NT2/D1 (cell line): Measurements from ENCODE around the gene COL23A1.

Source experiments
- DNase-seq: peaks from one replicate; pipeline ENCODE4 v3.0.0-alpha.2; 2011; ENCODE audit warnings: low read depth, low spot score
- H3K27me3 ChIP-seq: 2 replicates; pipeline ENCODE4 v1.6.0; 2011; ENCODE audit warnings: mild to moderate bottlenecking; ENCODE audit not compliant: insufficient read length, insufficient read depth
- H3K36me3 ChIP-seq: 2 replicates; pipeline ENCODE4 v1.6.1; 2011; ENCODE audit warnings: mild to moderate bottlenecking, low read length, mixed read lengths; ENCODE audit not compliant: insufficient read depth, insufficient read length
- H3K4me1 ChIP-seq: 2 replicates; pipeline ENCODE4 v1.5.1; 2011; ENCODE audit not compliant: insufficient read depth, insufficient read length
- H3K4me3 ChIP-seq: 2 replicates; pipeline ENCODE4 v1.5.1; 2011; ENCODE audit warnings: low read depth; ENCODE audit not compliant: insufficient read length
- H3K9ac ChIP-seq: 2 replicates; pipeline ENCODE4 v1.6.0; 2011; ENCODE audit warnings: low read depth; ENCODE audit not compliant: insufficient read length
- H3K9me3 ChIP-seq: 2 replicates; pipeline ENCODE4 v1.5.1; 2011; ENCODE audit warnings: mild to moderate bottlenecking, low read length; ENCODE audit not compliant: insufficient read depth
- SUZ12 ChIP-seq: IDR thresholded peaks from 2 replicates; pipeline ENCODE4 v1.6.1; 2011; ENCODE audit not compliant: insufficient read length, insufficient read depth; ENCODE audit errors: extremely low read depth
- YY1 ChIP-seq: IDR thresholded peaks from 2 replicates; pipeline ENCODE4 v1.6.1; 2011; ENCODE audit not compliant: insufficient read length, insufficient read depth
- ZNF274 ChIP-seq: IDR thresholded peaks from 2 replicates; pipeline ENCODE4 v1.6.1; 2011; ENCODE audit warnings: mild to moderate bottlenecking, low read depth, low read length

The COL23A1 gene

GRCh38 chr5:178216088-178216534 lies 374.1 kb downstream of the COL23A1 start:
- H3K9ac ChIP-seq = no peak overlapping the region
- H3K27me3 ChIP-seq = no peaks in the 10 kb centered on the region
- no peaks in the 10 kb centered on the region for H3K9me3 ChIP-seq
- no peak for DNase-seq
- TF ChIP-seq SUZ12 (no peak), YY1 (no peak), ZNF274 (no peak)
- no peak overlapping the region for H3K4me3 ChIP-seq
- H3K4me1 ChIP-seq = no peaks in the 10 kb centered on the region
- peaks cover 61% of the 10 kb centered on the region for H3K36me3 ChIP-seq

GRCh38 chr5:178215280-178216002 lies 374.8 kb downstream of the COL23A1 start:
- H3K36me3 ChIP-seq = peaks cover 64% of the 10 kb centered on the region
- no peak overlapping the region for H3K4me3 ChIP-seq
- TF ChIP-seq SUZ12 (no peak), ZNF274 (no peak), YY1 (no peak)
- H3K4me1 ChIP-seq = no peaks in the 10 kb centered on the region
- no peaks in the 10 kb centered on the region for H3K9me3 ChIP-seq
- no peak overlapping the region for H3K9ac ChIP-seq
- H3K27me3 ChIP-seq = no peaks in the 10 kb centered on the region
- no peak for DNase-seq

GRCh38 chr5:178214160-178214803 lies 375.9 kb downstream of the COL23A1 start:
- H3K27me3 ChIP-seq = no peaks in the 10 kb centered on the region
- TF ChIP-seq SUZ12 = no peak
- TF ChIP-seq ZNF274 = no peak
- no peak for TF ChIP-seq YY1

GRCh38 chr5:178213748-178214151 lies 376.4 kb downstream of the COL23A1 start:
- no peak overlapping the region for H3K9ac ChIP-seq
- H3K4me3 ChIP-seq = no peak overlapping the region
- H3K4me1 ChIP-seq = peaks cover 5% of the 10 kb centered on the region
- TF ChIP-seq ZNF274 = no peak
- TF ChIP-seq YY1 = no peak
- no peak for TF ChIP-seq SUZ12
- H3K36me3 ChIP-seq = peaks cover 78% of the 10 kb centered on the region
- H3K9me3 ChIP-seq = no peaks in the 10 kb centered on the region
- H3K27me3 ChIP-seq = no peaks in the 10 kb centered on the region
- DNase-seq = no peak

More at GRCh38 chr5:178214160-178214803, 375.9 kb downstream of the COL23A1 start:
- no peaks in the 10 kb centered on the region for H3K9me3 ChIP-seq
- peaks cover 5% of the 10 kb centered on the region for H3K4me1 ChIP-seq
- DNase-seq = no peak
- no peak overlapping the region for H3K9ac ChIP-seq
- H3K36me3 ChIP-seq = peaks cover 73% of the 10 kb centered on the region
- no peak overlapping the region for H3K4me3 ChIP-seq

GRCh38 chr5:178213003-178213461 lies 377.2 kb downstream of the COL23A1 start:
- Histone ChIP-seq H3K4me1 (peaks cover 5% of the 10 kb centered on the region), H3K27me3 (no peaks in the 10 kb centered on the region), H3K36me3 (peaks cover 81% of the 10 kb centered on the region), H3K9me3 (no peaks in the 10 kb centered on the region), H3K4me3 (no peak overlapping the region), H3K9ac (no peak overlapping the region)
- TF ChIP-seq ZNF274 (no peak), SUZ12 (no peak), YY1 (no peak)
- no peak for DNase-seq

GRCh38 chr5:178212241-178213002 lies 377.8 kb downstream of the COL23A1 start:
- no peaks in the 10 kb centered on the region for H3K9me3 ChIP-seq
- peaks cover 5% of the 10 kb centered on the region for H3K4me1 ChIP-seq
- H3K9ac ChIP-seq = no peak overlapping the region
- peaks cover 87% of the 10 kb centered on the region for H3K36me3 ChIP-seq
- TF ChIP-seq ZNF274 (no peak), YY1 (no peak), SUZ12 (no peak)
- DNase-seq = no peak
- no peak overlapping the region for H3K4me3 ChIP-seq
- no peaks in the 10 kb centered on the region for H3K27me3 ChIP-seq
